HepG2 (cell line): ENCODE results near the gene SKIC2. TPM values are rescaled to one million over a fixed set of nuclear protein-coding genes. Genes with fewer than 3 reads are reported as not detected.
A peak's percentile ranks its signal among the peaks of the same experiment; 100 is the strongest.

Experiments
- ARNTL ChIP-seq: sonication (generic); formaldehyde crosslinking; IDR thresholded peaks from 2 replicates; pipeline ENCODE4 v1.4.0; 2020; ENCODE audit warnings: mild to moderate bottlenecking, missing genetic modification reagents
- CAMTA2 ChIP-seq: sonication (generic); formaldehyde crosslinking; IDR thresholded peaks from 2 replicates; pipeline ENCODE4 v1.4.0; 2020; ENCODE audit warnings: mild to moderate bottlenecking, missing genetic modification reagents, borderline replicate concordance
- FOSL2 ChIP-seq: sonication (generic); formaldehyde crosslinking; IDR thresholded peaks from 2 replicates; pipeline ENCODE4 v1.4.0; 2020; ENCODE audit warnings: missing genetic modification reagents
- GMEB1 ChIP-seq: sonication (generic); formaldehyde crosslinking; IDR thresholded peaks from 2 replicates; pipeline ENCODE4 v1.5.1; 2020; ENCODE audit warnings: missing genetic modification reagents, mild to moderate bottlenecking, borderline replicate concordance
- KMT2B ChIP-seq: IDR thresholded peaks from 2 replicates; pipeline ENCODE4 v1.6.1; 2016; ENCODE audit warnings: missing genetic modification reagents, missing compliant biosample characterization
- MYC ChIP-seq: sonication (generic); formaldehyde crosslinking; IDR thresholded peaks from 2 replicates; pipeline ENCODE4 v1.9.0; 2021; ENCODE audit warnings: missing genetic modification reagents, borderline replicate concordance
- NBN ChIP-seq: fragments of 450-650 bp; conservative IDR thresholded peaks from 2 replicates; pipeline ENCODE4 v1.6.1; 2017
- PAWR ChIP-seq: sonication (generic); formaldehyde crosslinking; IDR thresholded peaks from 2 replicates; pipeline ENCODE4 v1.4.0; 2020; ENCODE audit warnings: missing genetic modification reagents, mild to moderate bottlenecking, borderline replicate concordance
- REXO4 ChIP-seq: sonication (generic); formaldehyde crosslinking; IDR thresholded peaks from 2 replicates; pipeline ENCODE4 v1.8.0; 2022; ENCODE audit warnings: missing genetic modification reagents, mild to moderate bottlenecking, borderline replicate concordance
- SALL1 ChIP-seq: sonication (generic); formaldehyde crosslinking; IDR thresholded peaks from 2 replicates; pipeline ENCODE4 v1.8.0; 2022; ENCODE audit warnings: mild to moderate bottlenecking, missing genetic modification reagents
- SRSF9 ChIP-seq: fragments of 200-400 bp; formaldehyde crosslinking; IDR thresholded peaks from 2 replicates; pipeline ENCODE4 v1.6.1; 2018; ENCODE audit warnings: borderline replicate concordance, mild to moderate bottlenecking, low read depth, low read length; ENCODE audit not compliant: insufficient read depth, poor library complexity, severe bottlenecking
- TBP ChIP-seq: sonication (generic); formaldehyde crosslinking; IDR thresholded peaks from 2 replicates; pipeline ENCODE4 v1.5.0; 2020; ENCODE audit warnings: missing genetic modification reagents
- THYN1 ChIP-seq: sonication (generic); formaldehyde crosslinking; IDR thresholded peaks from 2 replicates; pipeline ENCODE4 v1.8.1; 2023; ENCODE audit warnings: low read depth, mild to moderate bottlenecking, moderate library complexity, missing genetic modification reagents, borderline replicate concordance
- U2AF2 ChIP-seq: fragments of 200-400 bp; formaldehyde crosslinking; IDR thresholded peaks from 2 replicates; pipeline ENCODE4 v1.6.1; 2017; ENCODE audit warnings: low read depth, mild to moderate bottlenecking, low read length
- ZBTB43 ChIP-seq: sonication (generic); formaldehyde crosslinking; conservative IDR thresholded peaks from 2 replicates; pipeline ENCODE4 v1.4.0; 2020; ENCODE audit warnings: missing genetic modification reagents
- ZNF143 ChIP-seq: sonication (generic); formaldehyde crosslinking; IDR thresholded peaks from 2 replicates; pipeline ENCODE4 v1.4.0; 2020; ENCODE audit warnings: missing genetic modification reagents
- ZNF17 ChIP-seq: sonication (generic); formaldehyde crosslinking; IDR thresholded peaks from 2 replicates; pipeline ENCODE4 v1.5.0; 2020; ENCODE audit warnings: mild to moderate bottlenecking, missing genetic modification reagents
- ZNF235 ChIP-seq: sonication (generic); formaldehyde crosslinking; IDR thresholded peaks from 2 replicates; pipeline ENCODE4 v1.8.1; 2023; ENCODE audit warnings: mild to moderate bottlenecking, missing genetic modification reagents, borderline replicate concordance
- ZNF30 ChIP-seq: sonication (generic); formaldehyde crosslinking; IDR thresholded peaks from 2 replicates; pipeline ENCODE4 v1.5.0; 2020; ENCODE audit warnings: mild to moderate bottlenecking, missing genetic modification reagents
- ZNF687 ChIP-seq: sonication (generic); formaldehyde crosslinking; IDR thresholded peaks from 2 replicates; pipeline ENCODE4 v1.5.1; 2020; ENCODE audit warnings: mild to moderate bottlenecking, missing genetic modification reagents, moderate library complexity
- ZNF747 ChIP-seq: sonication (generic); formaldehyde crosslinking; IDR thresholded peaks from 2 replicates; pipeline ENCODE4 v1.8.1; 2023; ENCODE audit warnings: missing genetic modification reagents, mild to moderate bottlenecking, borderline replicate concordance
- polyA plus RNA-seq, 8 experiments: library from polyadenylated mRNA; depleted of rRNA in 3 of 8; stranded (reverse) in 7 of 8; unstranded in 1 of 8; fragments of >200 nt; fragmentation: Illumina TruSeq in 4 of 8; extraction: Trizol in 4 of 8; gene quantifications; 2 replicates each; pipeline versions ENCODE4 v1.2.1 to v1.2.3, GENCODE V29; 2011 to 2016; ENCODE audit warnings: low read depth in 4 of 8, missing spikeins in 1 of 8, mixed read lengths in 1 of 8; ENCODE audit not compliant: insufficient read depth in 1 of 8
- total RNA-seq, 5 experiments: library from RNA; depleted of rRNA; stranded (reverse); fragments of >200 nt; fragmentation: Illumina TruSeq; extraction: Trizol; gene quantifications; 2 replicates each; pipeline ENCODE4 v1.2.3, GENCODE V29; 2016; ENCODE audit warnings: low read depth in 1 of 5
- TF ChIP-seq, protein P1 (sequence below): sonication (generic); formaldehyde crosslinking; IDR thresholded peaks from 2 replicates; pipeline ENCODE4 v1.5.1; 2020; ENCODE audit warnings: mild to moderate bottlenecking, moderate library complexity, missing genetic modification reagents

The SKIC2 gene
- total and polyA plus RNA-seq, 2 of the 13 experiments (the other 11 are each of a cell fraction or from before 2014, with no cell fraction given) = 67.1 to 68.4 TPM

DNA sequence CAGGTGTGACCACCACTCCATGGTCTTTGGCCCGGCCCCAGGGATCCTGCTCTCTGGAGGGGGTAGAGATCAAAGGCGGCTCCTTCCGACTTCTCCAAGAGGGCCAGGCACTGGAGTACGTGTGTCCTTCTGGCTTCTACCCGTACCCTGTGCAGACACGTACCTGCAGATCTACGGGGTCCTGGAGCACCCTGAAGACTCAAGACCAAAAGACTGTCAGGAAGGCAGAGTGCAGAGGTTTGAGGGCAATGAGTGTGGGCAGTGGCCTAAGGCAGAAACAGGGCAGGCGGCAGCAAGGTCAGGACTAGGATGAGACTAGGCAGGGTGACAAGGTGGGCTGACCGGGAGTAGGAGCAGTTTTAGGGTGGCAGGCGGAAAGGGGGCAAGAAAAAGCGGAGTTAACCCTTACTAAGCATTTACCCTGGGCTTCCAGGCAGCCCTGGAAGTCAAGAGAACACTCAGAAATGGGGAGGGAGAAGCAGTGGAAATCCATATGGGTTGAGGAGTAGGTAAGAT, 12.5 kb upstream of the SKIC2 start (continued):
- TF ChIP-seq ZNF687 (CRISPR knock-in tag) (peak; percentile 5; the same call in 1 of the 2 replicates), FOSL2 (CRISPR knock-in tag) (peak; percentile 6; the same call in 1 of the 2 replicates), ARNTL (CRISPR knock-in tag) (no peak), U2AF2 (no peak), ZNF143 (CRISPR knock-in tag) (no peak), GMEB1 (no peak), CAMTA2 (CRISPR knock-in tag) (no peak), REXO4 (CRISPR knock-in tag) (no peak), ZNF17 (CRISPR knock-in tag) (no peak), SRSF9 (no peak), MYC (no peak), ZNF235 (peak; percentile 58; the same call in 1 of the 2 replicates), ZBTB43 (no peak), ZNF30 (CRISPR knock-in tag) (peak; percentile 37; the same call in 1 of the 2 replicates), KMT2B (CRISPR knock-in tag) (no peak), ZNF747 (no peak), THYN1 (no peak), SALL1 (CRISPR knock-in tag) (no peak), PAWR (CRISPR knock-in tag) (0 out of 2 replicates have a peak, but pooled peaks have one; percentile 9), TBP (CRISPR knock-in tag) (no peak), NBN (no peak)
- TF ChIP-seq, protein P1, sequence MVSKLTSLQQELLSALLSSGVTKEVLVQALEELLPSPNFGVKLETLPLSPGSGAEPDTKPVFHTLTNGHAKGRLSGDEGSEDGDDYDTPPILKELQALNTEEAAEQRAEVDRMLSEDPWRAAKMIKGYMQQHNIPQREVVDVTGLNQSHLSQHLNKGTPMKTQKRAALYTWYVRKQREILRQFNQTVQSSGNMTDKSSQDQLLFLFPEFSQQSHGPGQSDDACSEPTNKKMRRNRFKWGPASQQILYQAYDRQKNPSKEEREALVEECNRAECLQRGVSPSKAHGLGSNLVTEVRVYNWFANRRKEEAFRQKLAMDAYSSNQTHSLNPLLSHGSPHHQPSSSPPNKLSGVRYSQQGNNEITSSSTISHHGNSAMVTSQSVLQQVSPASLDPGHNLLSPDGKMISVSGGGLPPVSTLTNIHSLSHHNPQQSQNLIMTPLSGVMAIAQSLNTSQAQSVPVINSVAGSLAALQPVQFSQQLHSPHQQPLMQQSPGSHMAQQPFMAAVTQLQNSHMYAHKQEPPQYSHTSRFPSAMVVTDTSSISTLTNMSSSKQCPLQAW = no peak
